Gastrocnemius medialis (tissue), 4 donors: ENCODE data around the gene KNDC1. TPM values are rescaled to one million over a fixed set of nuclear protein-coding genes. Genes with fewer than 3 reads are reported as not detected.

Experiments
- ATAC-seq, 2 donors: fragments of 150-250 bp; one replicate each; pipeline ENCODE4 v1.9.1; 2016
- DNase-seq, 2 donors: peaks; one replicate each; pipeline ENCODE4 v3.0.0-alpha.2; 2019
- H3K27ac ChIP-seq, 4 donors: fragments of 200-600 bp; sonication (generic); 1 replicate in 1 of 4; 2 replicates in 3 of 4; pipeline ENCODE4 v1.5.1; 2016 to 2018; ENCODE audit warnings: mild to moderate bottlenecking in 2 of 4, moderate library complexity in 1 of 4
- H3K27me3 ChIP-seq, 3 donors: fragments of 200-600 bp; sonication (generic) in 2 of 3; 1 replicate in 1 of 3; 2 replicates in 2 of 3; pipeline versions ENCODE4 v1.5.1 to v1.6.0; 2016 to 2019; ENCODE audit warnings: mild to moderate bottlenecking in 1 of 3, moderate library complexity in 1 of 3
- H3K36me3 ChIP-seq, 2 donors: fragments of 200-600 bp; sonication (generic) in 1 of 2; one replicate each; pipeline ENCODE4 v1.5.1; 2017 to 2018
- H3K4me1 ChIP-seq, 2 donors: fragments of 200-600 bp; sonication (generic) in 1 of 2; one replicate each; pipeline ENCODE4 v1.5.1; 2016 to 2017; ENCODE audit warnings: mild to moderate bottlenecking in 2 of 2
- H3K4me3 ChIP-seq, 4 donors: fragments of 200-600 bp; sonication (generic) in 3 of 4; 1 replicate in 1 of 4; 2 replicates in 3 of 4; pipeline ENCODE4 v1.5.1; 2016 to 2019; ENCODE audit warnings: mild to moderate bottlenecking in 2 of 4
- H3K9me3 ChIP-seq, 3 donors: fragments of 200-600 bp; sonication (generic) in 2 of 3; 1 replicate in 1 of 3; 2 replicates in 2 of 3; pipeline ENCODE4 v1.5.1; 2016 to 2019
- CTCF ChIP-seq, 5 experiments: fragments of 450-650 bp in 3 of 5; fragments of 200-600 bp in 2 of 5; sonication (generic) in 2 of 5; IDR thresholded peaks in 4 of 5; conservative IDR thresholded peaks in 1 of 5; 1 replicate in 4 of 5; 2 replicates in 1 of 5; pipeline ENCODE4 v1.5.1; 2016 to 2019; ENCODE audit warnings: antibody characterized with exemption in 5 of 5, mild to moderate bottlenecking in 3 of 5, moderate library complexity in 3 of 5
- POLR2A ChIP-seq, 2 donors: fragments of 450-650 bp; IDR thresholded peaks; one replicate each; pipeline ENCODE4 v1.6.1; 2017; ENCODE audit warnings: antibody characterized with exemption in 2 of 2, mild to moderate bottlenecking in 2 of 2, moderate library complexity in 2 of 2
- in situ Hi-C, 4 donors: fragments of 200-750 bp; cut with MboI; loops; one replicate each; pipeline versions ENCODE4 v1.15.0 to v1.8.0; 2017; ENCODE audit warnings: low sequenced_read_pairs in 4 of 4
- intact Hi-C: fragments of 100-400 bp; cut with DNase I; formaldehyde crosslinking; loops from one replicate; pipeline ENCODE4 v1.15.1; 2023; ENCODE audit warnings: low total_unique reads
- total RNA-seq, 4 donors: library from RNA; depleted of rRNA; stranded (reverse); fragments of >200 nt; gene quantifications; one replicate each; pipeline versions ENCODE4 v1.1.0 to v1.2.3, GENCODE V29; 2016

Gene KNDC1
- total RNA-seq, 4 donors from 2014 or later, result 0.04 to 0.13 TPM; not detected in 2

- in situ Hi-C loops, result no loop called here
- no peaks in the 10 kb centered on the region for H3K36me3 ChIP-seq
- H3K4me3 ChIP-seq, result no peak overlapping the region
- ATAC-seq (no peak), DNase-seq (no peak)
- no peak overlapping the region for H3K27ac ChIP-seq
- TF ChIP-seq CTCF (IDR thresholded peaks at IDR 0.05 in 4 of 5, conservative IDR thresholded peaks at IDR 0.05 in 1 of 5) (no peak), POLR2A (IDR thresholded peaks at IDR 0.05) (no peak)
- no peaks in the 10 kb centered on the region for H3K4me1 ChIP-seq
- no peaks in the 10 kb centered on the region for H3K9me3 ChIP-seq
- intact Hi-C loops, result no loop called here
- peaks cover 0 to 3% (median 0%) of the 10 kb centered on the region in 3 donors for H3K27me3 ChIP-seq
Observed at GRCh38 chr10:133207041-133207600, 47.1 kb downstream of the KNDC1 start.

- TF ChIP-seq POLR2A (IDR thresholded peaks at IDR 0.05), result no peak
- TF ChIP-seq CTCF (IDR thresholded peaks at IDR 0.05 in 4 of 5, conservative IDR thresholded peaks at IDR 0.05 in 1 of 5), result no peak
- Histone ChIP-seq H3K4me3 (no peak overlapping the region), H3K9me3 (no peaks in the 10 kb centered on the region), H3K36me3 (no peaks in the 10 kb centered on the region), H3K27ac (no peak overlapping the region), H3K27me3 (peaks cover 0 to 3% (median 0%) of the 10 kb centered on the region in 3 donors), H3K4me1 (no peaks in the 10 kb centered on the region)
- intact Hi-C loops (no loop called here), in situ Hi-C loops (no loop called here)
- ATAC-seq (no peak), DNase-seq (no peak)
Observed at GRCh38 chr10:133207627-133208026, 47.6 kb downstream of the KNDC1 start.

GRCh38 chr10:133208466-133208865 lies 48.4 kb downstream of the KNDC1 start:
- H3K9me3 ChIP-seq, result no peaks in the 10 kb centered on the region
- no peaks in the 10 kb centered on the region for H3K4me1 ChIP-seq
- no peak for TF ChIP-seq CTCF (IDR thresholded peaks at IDR 0.05 in 4 of 5, conservative IDR thresholded peaks at IDR 0.05 in 1 of 5)
- TF ChIP-seq POLR2A (IDR thresholded peaks at IDR 0.05), result no peak
- H3K27ac ChIP-seq, result no peak overlapping the region
- in situ Hi-C loops (no loop called here), intact Hi-C loops (no loop called here)
- no peak for ATAC-seq
- H3K4me3 ChIP-seq, result no peak overlapping the region
- H3K36me3 ChIP-seq, result no peaks in the 10 kb centered on the region
- DNase-seq, result no peak
- H3K27me3 ChIP-seq, result peaks cover 0 to 3% (median 0%) of the 10 kb centered on the region in 3 donors

- intact Hi-C loops (no loop called here), in situ Hi-C loops (no loop called here)
- DNase-seq (no peak), ATAC-seq (no peak)
- no peak overlapping the region for H3K4me3 ChIP-seq
- H3K36me3 ChIP-seq, result no peaks in the 10 kb centered on the region
- no peaks in the 10 kb centered on the region for H3K9me3 ChIP-seq
- H3K4me1 ChIP-seq, result no peaks in the 10 kb centered on the region
- TF ChIP-seq POLR2A (IDR thresholded peaks at IDR 0.05), result no peak
- no peak for TF ChIP-seq CTCF (IDR thresholded peaks at IDR 0.05 in 4 of 5, conservative IDR thresholded peaks at IDR 0.05 in 1 of 5)
- no peak overlapping the region for H3K27ac ChIP-seq
- H3K27me3 ChIP-seq, result peaks cover 0 to 6% (median 3%) of the 10 kb centered on the region in 3 donors
Observed at GRCh38 chr10:133209117-133209516, 49.1 kb downstream of the KNDC1 start.

GRCh38 chr10:133209641-133210040 lies 49.6 kb downstream of the KNDC1 start:
- no peaks in the 10 kb centered on the region for H3K36me3 ChIP-seq
- TF ChIP-seq CTCF (IDR thresholded peaks at IDR 0.05 in 4 of 5, conservative IDR thresholded peaks at IDR 0.05 in 1 of 5) (no peak), POLR2A (IDR thresholded peaks at IDR 0.05) (no peak)
- no peaks in the 10 kb centered on the region for H3K9me3 ChIP-seq
- ATAC-seq (no peak), DNase-seq (no peak)
- H3K4me3 ChIP-seq, result no peak overlapping the region
- no peaks in the 10 kb centered on the region for H3K4me1 ChIP-seq
- no peak overlapping the region for H3K27ac ChIP-seq
- peaks cover 0 to 7% (median 7%) of the 10 kb centered on the region in 3 donors for H3K27me3 ChIP-seq
- intact Hi-C loops, result no loop called here
- in situ Hi-C loops, result no loop called here
